HEK293T (cell line): Measurements from ENCODE around the gene TNPO2.

Source experiments
- ARNT ChIP-seq: fragments of 450-650 bp; IDR thresholded peaks from 2 replicates; pipeline ENCODE4 v1.6.1; 2017; ENCODE audit warnings: mild to moderate bottlenecking
- BHLHE40 ChIP-seq: fragments of 450-650 bp; IDR thresholded peaks from 2 replicates; pipeline ENCODE4 v1.6.1; 2016; ENCODE audit warnings: mild to moderate bottlenecking, moderate library complexity, borderline replicate concordance
- CTBP1 ChIP-seq: fragments of 450-650 bp; IDR thresholded peaks from 2 replicates; pipeline ENCODE4 v1.6.1; 2016; ENCODE audit warnings: borderline replicate concordance
- FOXA1 ChIP-seq: fragments of 450-650 bp; IDR thresholded peaks from 2 replicates; pipeline ENCODE4 v1.6.1; 2016; ENCODE audit warnings: mild to moderate bottlenecking
- FOXK2 ChIP-seq: fragments of 450-650 bp; IDR thresholded peaks from 2 replicates; pipeline ENCODE4 v1.6.1; 2016; ENCODE audit warnings: mild to moderate bottlenecking
- FOXM1 ChIP-seq: fragments of 450-650 bp; IDR thresholded peaks from 2 replicates; pipeline ENCODE4 v1.6.1; 2017; ENCODE audit warnings: mild to moderate bottlenecking, borderline replicate concordance
- HDGF ChIP-seq: fragments of 450-650 bp; IDR thresholded peaks from 2 replicates; pipeline ENCODE4 v1.6.1; 2017; ENCODE audit warnings: antibody characterized with exemption, borderline replicate concordance
- L3MBTL2 ChIP-seq: fragments of 450-650 bp; conservative IDR thresholded peaks from 2 replicates; pipeline ENCODE4 v1.6.1; 2016; ENCODE audit warnings: mild to moderate bottlenecking
- LEF1 ChIP-seq: fragments of 450-650 bp; IDR thresholded peaks from 2 replicates; pipeline ENCODE4 v1.6.1; 2017; ENCODE audit warnings: mild to moderate bottlenecking, borderline replicate concordance
- NFRKB ChIP-seq: fragments of 450-650 bp; IDR thresholded peaks from 2 replicates; pipeline ENCODE4 v1.6.1; 2016; ENCODE audit warnings: mild to moderate bottlenecking, moderate library complexity
- PKNOX1 ChIP-seq: fragments of 450-650 bp; IDR thresholded peaks from 2 replicates; pipeline ENCODE4 v1.6.1; 2016
- SP1 ChIP-seq: fragments of 450-650 bp; IDR thresholded peaks from 2 replicates; pipeline ENCODE4 v1.6.1; 2017
- SUZ12 ChIP-seq: fragments of 450-650 bp; IDR thresholded peaks from 2 replicates; pipeline ENCODE4 v1.6.1; 2016; ENCODE audit warnings: mild to moderate bottlenecking

GRCh38 chr19:12669270-12670158, 54.2 kb downstream of the TNPO2 start:
- peak; percentile 49 for TF ChIP-seq L3MBTL2
- no peak for TF ChIP-seq BHLHE40
- TF ChIP-seq SP1: no peak
- no peak for TF ChIP-seq FOXA1
- TF ChIP-seq ARNT: no peak
- TF ChIP-seq SUZ12: no peak
- no peak for TF ChIP-seq HDGF
- TF ChIP-seq FOXM1: no peak
- TF ChIP-seq LEF1: no peak; the same call in 1 of the 2 replicates
- TF ChIP-seq NFRKB: peak; percentile 66
- no peak; the same call in 1 of the 2 replicates for TF ChIP-seq CTBP1
- no peak for TF ChIP-seq PKNOX1
- TF ChIP-seq FOXK2: peak; percentile 91
